ENCODE data around the gene RBFOX1. TPM values are rescaled to one million over a fixed set of nuclear protein-coding genes. Genes with fewer than 3 reads are reported as not detected.

Gene RBFOX1
- total RNA-seq = 1.2 TPM in 1 of 2 replicates, not detected in the other

DNA sequence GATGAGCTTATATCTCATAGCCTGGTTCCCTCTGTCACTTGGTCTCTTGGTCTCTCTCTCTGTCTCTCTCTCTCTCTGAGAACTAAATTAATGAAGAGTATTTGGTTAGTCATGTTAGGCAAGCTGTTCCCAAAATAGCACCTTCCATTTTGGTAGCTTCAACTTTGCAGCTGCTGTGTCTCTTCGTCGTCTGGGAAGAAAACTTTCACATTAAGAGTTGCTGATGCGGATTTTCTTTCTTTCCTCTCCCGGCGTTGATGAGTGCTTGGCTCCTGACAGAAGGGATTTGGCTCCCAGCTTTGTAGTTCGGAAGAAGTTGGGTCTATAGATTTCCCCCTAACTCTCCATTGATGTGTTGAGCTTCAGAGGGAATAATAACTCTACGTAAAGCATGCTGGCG, at the start of gene RBFOX1:
TSS of gene RBFOX1 (plus strand) at position 235 of the 400 bp plus-strand sequence.

